GM23248 (cell line): ENCODE measurements around the gene DPP9. TPM values are rescaled to one million over a fixed set of nuclear protein-coding genes. Genes with fewer than 3 reads are reported as not detected.

Experiments used
- DNase-seq: peaks from one replicate; pipeline ENCODE4 v3.0.0-alpha.2; 2015
- H2AFZ ChIP-seq: fragments of 200-600 bp; sonication (generic); 2 replicates; pipeline ENCODE4 v1.6.1; 2016; ENCODE audit warnings: antibody characterized with exemption
- H3F3A ChIP-seq: fragments of 200-600 bp; sonication (generic); 2 replicates; pipeline ENCODE4 v1.6.1; 2016; ENCODE audit warnings: mild to moderate bottlenecking, antibody characterized with exemption, mixed run types; ENCODE audit not compliant: insufficient read depth
- H3K27ac ChIP-seq: fragments of 200-600 bp; sonication (generic); 2 replicates; pipeline ENCODE4 v1.5.1; 2016; ENCODE audit warnings: mild to moderate bottlenecking
- H3K27me3 ChIP-seq: fragments of 200-600 bp; sonication (generic); replicated peaks from 2 replicates; pipeline ENCODE4 v1.6.1; 2016; ENCODE audit warnings: mild to moderate bottlenecking; ENCODE audit not compliant: insufficient read depth
- H3K36me3 ChIP-seq: fragments of 200-600 bp; sonication (generic); 2 replicates; pipeline ENCODE4 v1.6.1; 2016; ENCODE audit warnings: low read depth, mild to moderate bottlenecking
- H3K4me1 ChIP-seq: fragments of 200-600 bp; sonication (generic); 2 replicates; pipeline ENCODE4 v1.6.1; 2016; ENCODE audit warnings: mild to moderate bottlenecking; ENCODE audit not compliant: insufficient read depth
- H3K4me2 ChIP-seq: fragments of 200-600 bp; sonication (generic); one replicate; pipeline ENCODE4 v1.6.1; 2016; ENCODE audit warnings: mild to moderate bottlenecking; ENCODE audit not compliant: unreplicated experiment
- H3K4me3 ChIP-seq: fragments of 200-600 bp; sonication (generic); 2 replicates; pipeline ENCODE4 v1.5.1; 2016; ENCODE audit warnings: mild to moderate bottlenecking
- H3K79me2 ChIP-seq: fragments of 200-600 bp; sonication (generic); 2 replicates; pipeline ENCODE4 v1.6.1; 2016; ENCODE audit warnings: mild to moderate bottlenecking; ENCODE audit not compliant: insufficient read depth
- H3K9ac ChIP-seq: fragments of 200-600 bp; sonication (generic); 2 replicates; pipeline ENCODE4 v1.6.1; 2016; ENCODE audit warnings: mild to moderate bottlenecking
- H3K9me2 ChIP-seq: fragments of 200-600 bp; sonication (generic); 2 replicates; pipeline ENCODE4 v1.6.1; 2016; ENCODE audit warnings: mixed run types, mild to moderate bottlenecking, moderate library complexity; ENCODE audit not compliant: insufficient read depth
- H3K9me3 ChIP-seq: fragments of 200-600 bp; sonication (generic); one replicate; pipeline ENCODE4 v1.6.1; 2017; ENCODE audit warnings: low read depth
- H4K20me1 ChIP-seq: fragments of 200-600 bp; sonication (generic); 2 replicates; pipeline ENCODE4 v1.6.0; 2016; ENCODE audit not compliant: insufficient read depth
- EZH2 ChIP-seq: fragments of 200-600 bp; sonication (generic); IDR thresholded peaks from 2 replicates; pipeline ENCODE4 v1.6.1; 2018; ENCODE audit warnings: antibody characterized with exemption, mild to moderate bottlenecking; ENCODE audit not compliant: insufficient read depth, poor library complexity, severe bottlenecking
- EZH2phosphoT487 ChIP-seq: fragments of 200-600 bp; sonication (generic); IDR thresholded peaks from 2 replicates; pipeline ENCODE4 v1.6.1; 2018; ENCODE audit warnings: antibody characterized with exemption, moderate library complexity, mild to moderate bottlenecking, low read depth; ENCODE audit not compliant: insufficient read depth
- WGBS, 2 experiments: methylation state at CpG; one replicate each; pipeline ENCODE4 v1.1.6; 2015 to 2017; ENCODE audit warnings: low lambda C conversion rate in 2 of 2, low coverage in 1 of 2; ENCODE audit errors: missing lambda C conversion rate in 2 of 2; 5-methylcytosine and 5-hydroxymethylcytosine counted together
- in situ Hi-C: fragments of 300-500 bp; cut with MboI; formaldehyde crosslinking; loops from 2 replicates; pipeline ENCODE4 v1.15.0; 2020
- polyA plus RNA-seq: library from polyadenylated mRNA; unstranded; fragments of >200 nt; fragmentation: Nextera tagmentation; extraction: Ambion mirVana; gene quantifications from 2 replicates; pipeline ENCODE4 v1.2.1, GENCODE V29; 2016
- total RNA-seq: library from RNA; depleted of rRNA; stranded (reverse); fragments of >200 nt; shearing (Covaris generic); gene quantifications from 2 replicates; pipeline ENCODE4 v1.2.3, GENCODE V29; 2014

DPP9 gene
- total and polyA plus RNA-seq, 2 experiments from 2014 or later: 33.0 to 50.3 TPM

DNA sequence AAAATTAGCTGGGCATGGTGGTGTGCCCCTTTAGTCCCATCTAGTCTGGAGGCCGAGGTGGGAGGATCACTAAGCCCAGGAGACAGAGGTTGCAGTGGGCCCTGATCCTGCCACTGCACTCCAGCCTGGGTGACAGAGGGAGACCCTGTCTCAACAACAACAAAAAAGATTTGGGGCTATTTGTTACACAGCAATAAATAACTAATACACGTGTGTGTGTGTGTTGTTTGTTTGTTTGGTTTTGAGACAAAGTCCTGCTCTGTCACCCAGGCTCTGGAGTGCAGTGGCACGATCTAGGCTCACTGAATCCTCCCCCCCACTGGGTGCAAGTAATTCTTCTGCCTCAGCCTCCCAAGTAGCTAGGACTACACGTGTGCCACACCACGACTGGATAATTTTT, 35.0 kb upstream of the DPP9 start:
- Histone ChIP-seq H3K4me3 (no peak overlapping the region), H3K79me2 (no peaks in the 10 kb centered on the region), H3K4me1 (0 out of 2 replicates have a peak, but pooled peaks cover 3% of the 10 kb centered on the region), H3K36me3 (no peaks in the 10 kb centered on the region), H3K9ac (no peak overlapping the region), H3K9me3 (no peaks in the 10 kb centered on the region), H3K4me2 (no peak overlapping the region), H2AFZ (no peak overlapping the region), H3K27me3 (peaks cover 9% of the 10 kb centered on the region; the same call in 1 of the 2 replicates), H3K9me2 (no peaks in the 10 kb centered on the region), H4K20me1 (no peaks in the 10 kb centered on the region), H3K27ac (no peak overlapping the region), H3F3A (no peaks in the 10 kb centered on the region)
- in situ Hi-C loops: no loop called here
- TF ChIP-seq EZH2 (no peak), EZH2phosphoT487 (no peak)
- no peak for DNase-seq
- WGBS, 2 experiments: 25% methylated on average over 5 of the region's 5 CpGs

DNA sequence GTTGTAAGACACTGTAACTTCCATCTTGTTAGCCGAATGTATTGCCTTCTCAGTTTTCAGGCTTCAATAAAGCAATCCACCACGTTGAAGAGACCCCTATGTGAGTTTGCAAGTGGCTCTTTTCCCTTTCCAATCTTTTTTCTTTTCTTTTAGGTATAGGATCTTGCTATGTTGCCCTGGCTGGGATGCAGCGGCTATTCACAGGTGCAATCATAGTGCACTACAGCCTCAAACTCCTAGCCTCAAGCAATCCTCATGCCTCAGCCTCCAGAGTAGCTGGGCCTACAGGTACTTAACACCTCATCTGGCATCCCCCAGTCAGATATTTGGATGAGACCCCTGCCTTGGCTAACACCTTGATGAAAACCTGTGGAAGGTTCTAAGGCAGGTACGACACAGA, 34.4 kb upstream of the DPP9 start:
- no peak for DNase-seq
- in situ Hi-C loops: no loop called here
- peaks cover 9% of the 10 kb centered on the region; the same call in 1 of the 2 replicates for H3K27me3 ChIP-seq
- no peaks in the 10 kb centered on the region for H3K9me3 ChIP-seq
- 0 out of 2 replicates have a peak, but pooled peaks cover 3% of the 10 kb centered on the region for H3K4me1 ChIP-seq
- H3K36me3 ChIP-seq: no peaks in the 10 kb centered on the region
- H3K9ac ChIP-seq: no peak overlapping the region
- no peak overlapping the region for H3K4me3 ChIP-seq
- H2AFZ ChIP-seq: no peak overlapping the region
- no peaks in the 10 kb centered on the region for H3K79me2 ChIP-seq
- H4K20me1 ChIP-seq: no peaks in the 10 kb centered on the region
- no peaks in the 10 kb centered on the region for H3K9me2 ChIP-seq
- 74 to 76% methylated on average over 4 of the region's 4 CpGs for WGBS, 2 experiments
- H3F3A ChIP-seq: no peaks in the 10 kb centered on the region
- H3K27ac ChIP-seq: no peak overlapping the region
- TF ChIP-seq EZH2phosphoT487 (no peak), EZH2 (no peak)
- H3K4me2 ChIP-seq: no peak overlapping the region

DNA sequence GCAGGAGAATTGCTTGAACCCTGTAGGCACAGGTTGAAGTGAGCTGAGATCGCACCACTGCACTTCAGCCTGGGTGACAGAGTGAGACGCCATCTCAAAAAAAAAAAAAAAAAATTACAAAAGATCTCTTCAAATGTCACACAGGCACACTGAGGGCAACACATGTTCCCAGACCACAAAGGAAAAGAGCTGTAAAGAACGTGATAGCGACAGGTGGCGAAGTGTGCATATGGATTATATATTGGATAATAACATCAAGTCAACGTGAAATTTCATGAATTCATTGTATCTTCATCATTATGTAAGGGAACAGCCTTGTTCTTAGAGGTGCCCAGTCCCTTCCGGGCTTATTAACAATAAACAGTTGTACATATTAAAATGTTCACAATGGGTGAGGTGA, 31.8 kb upstream of the DPP9 start:
- TF ChIP-seq EZH2phosphoT487: no peak
- TF ChIP-seq EZH2: no peak
- Histone ChIP-seq H3K79me2 (no peaks in the 10 kb centered on the region), H3K9me2 (no peaks in the 10 kb centered on the region), H3K27ac (no peak overlapping the region), H3K4me3 (no peak overlapping the region), H3K9ac (no peak overlapping the region), H3K4me1 (0 out of 2 replicates have a peak, but pooled peaks cover 3% of the 10 kb centered on the region), H3F3A (no peaks in the 10 kb centered on the region), H4K20me1 (no peaks in the 10 kb centered on the region), H3K36me3 (no peaks in the 10 kb centered on the region), H2AFZ (no peak overlapping the region), H3K9me3 (no peaks in the 10 kb centered on the region), H3K27me3 (no peaks in the 10 kb centered on the region), H3K4me2 (no peak overlapping the region)
- in situ Hi-C loops: no loop called here
- 73 to 80% methylated on average over 6 to 7 of the region's 7 CpGs for WGBS, 2 experiments
- DNase-seq: no peak

DNA sequence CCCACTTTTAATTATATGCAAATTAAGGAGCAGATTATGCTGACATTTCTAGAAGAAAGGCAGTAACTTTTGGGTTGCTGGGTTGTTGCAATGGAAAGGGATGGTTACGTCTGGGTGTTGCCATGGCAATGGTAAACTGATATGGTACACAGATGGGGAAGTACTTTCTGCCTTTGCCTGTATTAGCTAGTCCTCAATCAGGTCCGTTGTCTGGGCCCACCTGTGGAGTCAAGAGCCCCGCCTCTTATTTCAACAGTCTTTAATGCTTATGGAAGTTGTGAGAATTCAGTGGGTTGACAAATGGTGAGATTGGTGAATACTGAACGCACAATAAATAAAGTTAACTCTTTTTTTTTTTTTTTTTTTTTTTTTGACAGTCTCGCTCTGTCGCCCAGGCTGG, 30.6 kb upstream of the DPP9 start:
- H3K4me2 ChIP-seq: no peak overlapping the region
- no peak overlapping the region for H3K27ac ChIP-seq
- no peaks in the 10 kb centered on the region for H3K4me1 ChIP-seq
- H3K4me3 ChIP-seq: no peak overlapping the region
- 49 to 50% methylated on average over 4 to 6 of the region's 6 CpGs for WGBS, 2 experiments
- in situ Hi-C loops: no loop called here
- no peak overlapping the region for H2AFZ ChIP-seq
- no peaks in the 10 kb centered on the region for H4K20me1 ChIP-seq
- no peak overlapping the region for H3K9ac ChIP-seq
- H3K27me3 ChIP-seq: no peaks in the 10 kb centered on the region
- H3K9me3 ChIP-seq: no peaks in the 10 kb centered on the region
- no peaks in the 10 kb centered on the region for H3F3A ChIP-seq
- no peaks in the 10 kb centered on the region for H3K36me3 ChIP-seq
- H3K9me2 ChIP-seq: no peaks in the 10 kb centered on the region
- DNase-seq: no peak
- H3K79me2 ChIP-seq: no peaks in the 10 kb centered on the region
- TF ChIP-seq EZH2 (no peak), EZH2phosphoT487 (no peak)
